HG02759 (cell line): ENCODE measurements around the gene TRPV3.
"Not testable (repeated sequence)": the region's sequence is repeated elsewhere in the genome, so short reads cannot be mapped to it uniquely, and the experiment has no call there.

Experiments
- ATAC-seq: cut with Tn5 transposase; IDR thresholded peaks from one replicate; pipeline ENCODE4 v1.9.1; 2021; ENCODE audit warnings: mild to moderate bottlenecking, moderate library complexity; ENCODE audit not compliant: unreplicated experiment

The TRPV3 gene

GRCh38 chr17:3557768-3558583 is at the start of gene TRPV3:
Gene TRPV3 (minus strand): TSS chr17:3557812. CDS start chr17:3554850, 2,962 bp downstream.
- peak; percentile 44 for ATAC-seq

DNA sequence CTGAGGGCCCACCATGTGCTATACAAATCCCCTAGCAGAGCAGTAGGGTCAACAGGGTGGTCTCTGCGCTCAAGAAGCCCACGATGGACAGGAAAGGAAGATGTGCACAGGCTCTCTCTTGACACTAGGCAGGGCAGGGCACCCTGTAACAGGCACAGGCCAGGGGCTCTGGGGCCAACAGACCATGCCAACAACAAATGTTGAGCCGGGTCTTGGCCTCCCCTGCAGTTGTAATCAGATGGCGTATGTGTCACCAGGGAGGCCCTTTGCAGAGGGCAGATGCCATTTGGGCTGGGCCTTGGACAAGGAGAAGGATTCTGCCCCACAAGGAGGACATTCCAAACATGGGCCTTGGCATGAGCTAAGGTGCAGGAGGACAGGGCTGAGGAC is 46.3 kb upstream of the TRPV3 start:
- ATAC-seq: no peak

GRCh38 chr17:3603119-3603869 is 45.7 kb upstream of the TRPV3 start:
- ATAC-seq: no peak

GRCh38 chr17:3602499-3602898 is 44.9 kb upstream of the TRPV3 start:
- ATAC-seq: no peak

DNA sequence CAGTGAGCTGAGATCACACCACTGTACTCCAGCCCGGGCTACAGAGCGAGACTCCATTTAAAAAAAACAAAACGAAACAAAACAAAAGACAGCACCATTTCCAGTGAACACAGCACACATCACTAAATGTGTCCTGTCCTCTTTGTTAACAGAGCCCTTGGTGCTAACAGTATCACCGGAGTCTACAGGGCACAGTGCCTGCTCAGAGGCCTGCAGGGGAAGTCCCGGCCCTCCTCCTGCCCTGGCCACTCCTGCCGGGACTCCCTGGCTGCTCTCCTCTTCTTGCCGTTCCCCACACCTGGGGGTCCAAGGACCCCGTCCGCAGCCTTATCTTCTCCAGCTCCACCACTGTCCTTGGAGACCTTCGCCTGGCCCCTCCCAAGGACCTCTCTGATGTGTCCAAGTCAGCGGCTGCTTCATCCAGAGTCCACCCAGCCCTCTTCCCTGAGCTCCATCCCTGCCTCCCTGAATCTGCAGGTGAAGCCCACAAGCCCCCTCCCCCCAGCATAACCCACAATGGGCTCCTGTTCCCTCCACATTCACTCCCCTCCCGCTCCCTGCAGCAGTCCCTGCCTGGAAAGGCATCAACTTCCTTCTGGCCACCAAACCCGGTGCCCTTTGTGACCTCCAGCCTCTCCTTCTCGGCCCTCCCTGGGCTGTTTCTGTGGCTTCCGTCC is 43.1 kb upstream of the TRPV3 start:
- no peak for ATAC-seq

DNA sequence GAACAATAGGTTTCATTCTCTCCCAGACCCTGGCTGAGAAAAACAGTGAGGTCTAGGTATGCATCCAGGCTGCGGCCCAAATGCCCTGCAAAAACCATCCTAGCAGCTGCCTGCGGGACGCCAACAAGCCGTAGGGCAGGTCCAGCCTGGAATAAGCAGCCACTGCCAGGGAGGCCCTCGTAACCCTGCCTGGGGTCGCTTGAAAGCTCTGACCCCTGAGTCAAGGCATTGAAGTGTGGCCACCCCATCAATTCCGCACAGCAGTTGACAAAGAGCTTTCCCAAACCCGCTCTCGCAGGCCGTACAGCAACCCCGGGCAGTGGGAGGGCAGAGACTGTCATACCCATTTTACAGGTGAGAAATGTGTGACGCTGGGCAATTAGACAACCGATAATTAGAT is 40.5 kb upstream of the TRPV3 start:
- ATAC-seq: no peak

- ATAC-seq: no peak
Measured at GRCh38 chr17:3596804-3597464, 39.3 kb upstream of the TRPV3 start.

- no peak for ATAC-seq
Measured at GRCh38 chr17:3594976-3595375, 37.4 kb upstream of the TRPV3 start.

GRCh38 chr17:3594051-3594800 is 36.6 kb upstream of the TRPV3 start:
- no peak for ATAC-seq

- ATAC-seq: no peak
Measured at GRCh38 chr17:3593384-3593783, 35.8 kb upstream of the TRPV3 start.

DNA sequence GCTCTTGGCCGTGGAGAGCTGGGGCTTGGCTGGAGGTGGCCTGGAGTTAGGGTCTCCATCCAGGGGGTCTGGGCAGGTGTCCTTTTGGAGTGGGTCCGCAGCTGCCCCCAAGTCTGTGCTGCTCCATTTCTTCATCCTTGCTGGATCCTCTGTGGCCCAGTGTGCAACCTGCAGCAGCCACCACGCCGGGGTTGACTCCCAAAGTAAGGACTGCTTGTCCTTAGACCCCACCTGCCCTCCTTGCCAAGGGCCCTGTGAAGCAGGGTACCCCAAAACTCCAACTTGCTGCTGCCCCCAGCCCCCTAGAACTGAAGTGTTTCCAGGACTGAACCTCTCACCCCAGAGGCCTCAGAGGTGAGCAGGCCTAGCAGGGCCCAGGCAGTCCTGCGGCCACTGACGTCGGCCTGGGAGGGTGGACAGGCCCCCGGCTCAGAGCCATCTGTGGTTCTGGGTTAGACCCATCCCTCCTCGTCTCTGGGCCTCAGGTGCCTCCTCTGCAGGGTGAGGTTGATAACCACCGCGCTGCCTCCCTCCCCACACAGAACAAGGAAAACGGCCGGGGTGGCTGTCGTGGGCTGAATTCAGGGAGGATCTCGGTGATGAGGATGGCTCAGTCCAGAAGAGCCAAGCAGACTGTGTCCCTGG is 34.7 kb upstream of the TRPV3 start:
- no peak for ATAC-seq

- ATAC-seq: no peak
Measured at GRCh38 chr17:3590768-3591167, 33.2 kb upstream of the TRPV3 start.

DNA sequence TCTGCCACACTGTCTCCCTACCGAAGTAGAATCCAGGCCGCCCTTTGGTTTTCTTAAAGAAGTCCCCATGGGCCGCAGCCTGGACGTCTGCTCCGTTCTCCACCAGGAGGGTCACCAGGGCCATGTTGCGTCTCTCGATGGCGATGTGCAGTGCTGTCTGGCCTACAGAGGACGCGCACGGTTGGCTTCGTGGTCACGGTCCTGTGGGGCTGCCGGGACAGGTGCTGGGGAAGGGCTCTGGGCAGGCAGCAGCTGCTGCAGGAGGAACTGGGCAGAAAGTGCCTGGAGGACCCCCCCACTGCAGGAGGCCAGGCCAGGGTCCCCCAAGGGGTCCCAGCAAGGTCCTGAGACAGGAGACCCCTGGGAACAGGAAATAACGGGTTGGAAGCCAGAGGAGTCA is 32.6 kb upstream of the TRPV3 start:
- no peak for ATAC-seq

DNA sequence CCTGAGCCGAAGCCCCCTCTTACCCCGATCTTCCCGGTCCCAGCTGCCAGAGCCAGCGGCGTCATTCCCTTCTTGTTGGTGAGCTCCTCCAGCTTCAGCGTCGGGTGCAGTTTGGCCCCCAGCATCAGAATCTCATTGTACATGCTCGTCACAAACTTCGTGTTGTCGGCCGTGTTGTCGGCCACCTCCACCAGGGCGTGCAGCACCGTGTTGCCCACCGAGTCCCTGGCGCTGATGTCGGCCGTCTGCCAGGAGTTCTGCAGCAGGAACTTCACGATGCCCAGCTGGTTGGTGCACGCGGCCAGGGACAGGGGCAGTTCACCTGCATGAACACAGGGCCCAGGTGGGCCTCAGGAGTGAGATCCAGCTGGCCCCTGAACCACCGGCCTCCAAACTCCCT is 32.2 kb upstream of the TRPV3 start:
- no peak for ATAC-seq

GRCh38 chr17:3585826-3586225 is 28.2 kb upstream of the TRPV3 start:
- ATAC-seq: no peak

- ATAC-seq: no peak
Measured at GRCh38 chr17:3583456-3583855, 25.8 kb upstream of the TRPV3 start.

DNA sequence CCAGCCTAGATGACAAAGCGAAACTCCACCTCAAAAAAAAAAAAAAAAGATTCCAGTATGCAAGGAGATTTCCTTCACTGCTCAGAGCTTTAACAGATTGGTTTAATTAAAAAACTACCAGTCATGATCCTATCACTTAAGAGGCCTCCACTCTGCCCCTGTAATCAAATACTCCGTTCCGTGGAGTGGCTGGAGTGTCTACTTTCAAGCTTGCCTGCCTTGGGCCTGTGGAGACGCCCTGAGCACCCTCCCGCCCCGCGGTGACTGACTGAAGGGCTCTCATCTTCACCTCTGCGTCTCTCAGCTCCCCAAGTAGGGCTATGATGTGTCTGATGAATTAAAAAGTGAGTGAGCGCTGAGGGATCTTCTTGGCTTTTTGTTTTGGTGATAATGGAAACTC is 25.3 kb upstream of the TRPV3 start:
- ATAC-seq: no peak

GRCh38 chr17:3578667-3579066 is 21.1 kb upstream of the TRPV3 start:
- ATAC-seq: not testable (repeated sequence)

GRCh38 chr17:3576970-3577369 is 19.4 kb upstream of the TRPV3 start:
- ATAC-seq: no peak

- ATAC-seq: no peak
Measured at GRCh38 chr17:3575511-3575910, 17.9 kb upstream of the TRPV3 start.
